Measurements from ENCODE around the gene HOXA5. TPM values are rescaled to one million over a fixed set of nuclear protein-coding genes. Genes with fewer than 3 reads are reported as not detected.
A peak's percentile ranks its signal among the peaks of the same experiment; 100 is the strongest.

HOXA5 gene
- total RNA-seq = 15.3 TPM
- long read RNA-seq, transcript HOXA5-201 (2 exons, 1,657 nt) = major isoform, 16 of 19 reads
- long read RNA-seq, partial matches to known transcripts = 0 of 19 reads
- long read RNA-seq, other reads (novel, unspliced or antisense) = 3 of 19 reads

DNA sequence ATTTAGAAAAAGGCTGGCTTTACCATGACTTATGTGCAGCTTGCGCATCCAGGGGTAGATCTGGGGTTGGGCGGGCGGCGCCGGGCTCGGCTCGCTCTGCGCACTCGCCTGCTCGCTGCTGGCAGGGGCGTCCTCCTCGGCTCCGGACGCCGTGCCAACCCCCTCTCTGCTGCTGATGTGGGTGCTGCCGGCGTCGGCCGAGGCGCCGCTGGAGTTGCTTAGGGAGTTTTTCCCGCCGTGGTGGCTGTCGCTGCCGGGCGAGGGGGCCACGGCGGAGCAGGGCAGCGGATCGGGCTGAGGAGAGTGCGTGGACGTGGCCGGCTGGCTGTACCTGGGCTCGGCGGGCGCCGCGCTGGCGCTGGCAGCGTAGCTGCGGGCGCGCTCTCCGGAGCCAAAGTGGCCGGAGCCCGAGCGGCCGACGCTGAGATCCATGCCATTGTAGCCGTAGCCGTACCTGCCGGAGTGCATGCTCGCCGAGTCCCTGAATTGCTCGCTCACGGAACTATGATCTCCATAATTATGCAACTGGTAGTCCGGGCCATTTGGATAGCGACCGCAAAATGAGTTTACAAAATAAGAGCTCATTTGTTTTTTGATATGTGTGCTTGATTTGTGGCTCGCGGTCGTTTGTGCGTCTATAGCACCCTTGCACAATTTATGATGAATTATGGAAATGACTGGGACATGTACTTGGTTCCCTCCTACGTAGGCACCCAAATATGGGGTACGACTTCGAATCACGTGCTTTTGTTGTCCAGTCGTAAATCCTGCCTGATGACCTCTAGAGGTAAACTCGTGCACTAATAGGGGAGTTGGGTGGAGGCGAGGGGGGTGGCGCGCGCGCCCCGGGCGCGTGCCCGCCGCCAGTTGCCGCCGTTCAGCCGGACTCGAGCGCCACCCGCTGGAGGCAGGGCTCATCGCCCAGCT lies at the start of gene HOXA5:
Gene HOXA5, minus strand, starts transcription at position 659 of the 927 bp plus-strand sequence. Its CDS starts 74 bp downstream, at position 585.
- no peak for DNase-seq (ENCODE audit: low spot score)

DNA sequence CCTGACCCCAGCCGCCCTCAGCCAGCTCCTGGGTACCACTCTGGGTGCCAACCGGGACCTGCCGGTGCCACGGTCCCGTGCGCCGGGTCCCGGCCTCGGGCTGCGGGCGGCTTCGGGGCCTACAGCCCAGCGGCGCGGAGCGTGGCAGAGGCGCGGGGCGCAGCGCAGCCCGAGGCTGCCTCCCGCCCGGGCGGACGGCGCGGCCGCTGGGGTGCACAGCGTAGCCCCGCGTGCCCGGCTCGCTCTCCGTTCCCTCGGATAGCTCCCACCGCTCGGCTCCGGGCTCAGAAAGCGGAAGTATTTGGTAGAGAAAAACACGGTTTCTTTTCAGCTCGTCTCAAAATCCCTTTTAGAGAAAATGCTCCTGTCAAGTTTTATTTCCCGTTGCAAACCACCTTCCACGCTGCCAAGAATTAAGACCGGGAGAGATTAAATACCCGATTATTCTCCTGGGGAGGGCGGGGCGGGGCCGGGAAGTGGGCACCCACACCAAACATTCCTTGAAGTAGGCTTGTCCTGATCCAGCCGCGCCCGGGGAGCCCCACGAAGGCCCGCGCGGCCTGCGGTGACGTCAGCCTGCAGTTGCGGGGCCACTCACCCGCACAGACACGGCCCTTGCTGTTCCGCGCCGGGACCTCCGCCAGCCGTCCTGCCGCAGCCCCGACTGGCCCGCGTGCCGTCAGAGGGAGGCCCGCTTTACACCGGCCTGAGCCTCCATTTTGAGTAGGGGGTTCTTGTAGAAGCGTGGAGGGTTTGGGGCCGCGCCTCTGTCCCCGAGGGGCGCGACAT lies 49.3 kb upstream of the HOXA5 start:
- peak; percentile 89 for DNase-seq (ENCODE audit: low spot score)

DNA sequence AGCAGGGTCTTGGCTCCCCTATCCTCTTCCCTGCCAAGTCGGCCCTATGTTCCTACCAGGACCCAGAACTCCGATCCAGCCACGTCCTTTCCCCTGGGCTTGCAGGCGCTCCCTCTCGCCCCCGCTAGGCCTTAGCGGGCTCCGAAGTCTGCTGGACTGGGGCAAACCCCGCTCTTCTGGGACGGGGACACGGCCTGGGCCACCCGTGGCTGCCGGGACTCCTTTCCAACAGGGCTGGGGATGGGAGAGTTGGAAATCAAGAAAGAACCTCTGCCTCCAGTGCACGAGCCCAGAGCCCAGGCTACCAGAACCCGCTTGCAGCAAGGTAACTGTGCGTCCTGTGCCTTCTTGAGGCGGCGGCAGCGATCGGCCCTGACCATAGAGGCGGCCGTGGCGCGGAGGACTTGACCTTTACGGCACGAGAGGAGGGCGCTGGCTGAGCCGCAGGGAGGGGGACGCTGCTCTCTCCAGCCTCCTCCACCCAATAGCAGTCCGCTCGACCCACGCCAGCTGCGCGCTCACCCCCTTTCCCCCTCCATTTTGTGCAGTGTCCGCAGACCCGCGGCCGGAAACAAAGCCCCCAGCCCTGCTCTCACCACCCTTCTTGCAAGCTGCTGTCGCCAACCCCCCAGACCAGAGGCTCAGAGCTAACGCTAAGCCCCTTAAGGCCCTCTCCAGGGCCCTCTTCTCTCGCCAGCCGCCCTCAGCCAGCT lies 48.5 kb upstream of the HOXA5 start:
- peak; percentile 89 for DNase-seq (ENCODE audit: low spot score)

DNA sequence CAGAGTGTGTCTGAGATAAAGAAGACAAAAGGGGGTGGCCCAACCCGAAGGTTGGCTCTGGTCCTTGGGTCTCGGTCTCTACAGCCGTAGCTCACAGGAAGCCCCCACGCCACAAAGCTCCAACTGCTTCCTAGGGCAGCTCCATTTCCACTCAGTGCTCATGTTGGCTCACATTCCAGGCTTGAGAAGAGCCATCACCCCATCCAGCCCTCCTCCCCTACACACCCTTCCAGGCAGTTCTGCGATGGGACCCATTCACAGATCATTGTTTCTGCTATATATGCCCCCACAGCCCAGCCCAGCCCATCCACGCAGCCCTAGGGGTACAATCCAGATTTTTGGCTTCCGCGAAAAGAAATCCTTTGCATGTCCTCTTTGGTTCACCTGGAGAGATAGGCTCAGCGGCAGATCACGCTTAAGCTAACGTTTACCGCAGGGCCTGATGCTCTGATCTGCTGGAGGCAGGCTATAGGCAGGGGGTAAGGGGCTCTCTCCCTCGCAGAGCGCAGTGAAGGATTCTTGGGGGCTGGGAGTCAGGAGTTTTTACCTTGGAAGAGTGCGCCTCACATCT lies 47.8 kb upstream of the HOXA5 start:
- peak; percentile 57 for DNase-seq (ENCODE audit: low spot score)

DNA sequence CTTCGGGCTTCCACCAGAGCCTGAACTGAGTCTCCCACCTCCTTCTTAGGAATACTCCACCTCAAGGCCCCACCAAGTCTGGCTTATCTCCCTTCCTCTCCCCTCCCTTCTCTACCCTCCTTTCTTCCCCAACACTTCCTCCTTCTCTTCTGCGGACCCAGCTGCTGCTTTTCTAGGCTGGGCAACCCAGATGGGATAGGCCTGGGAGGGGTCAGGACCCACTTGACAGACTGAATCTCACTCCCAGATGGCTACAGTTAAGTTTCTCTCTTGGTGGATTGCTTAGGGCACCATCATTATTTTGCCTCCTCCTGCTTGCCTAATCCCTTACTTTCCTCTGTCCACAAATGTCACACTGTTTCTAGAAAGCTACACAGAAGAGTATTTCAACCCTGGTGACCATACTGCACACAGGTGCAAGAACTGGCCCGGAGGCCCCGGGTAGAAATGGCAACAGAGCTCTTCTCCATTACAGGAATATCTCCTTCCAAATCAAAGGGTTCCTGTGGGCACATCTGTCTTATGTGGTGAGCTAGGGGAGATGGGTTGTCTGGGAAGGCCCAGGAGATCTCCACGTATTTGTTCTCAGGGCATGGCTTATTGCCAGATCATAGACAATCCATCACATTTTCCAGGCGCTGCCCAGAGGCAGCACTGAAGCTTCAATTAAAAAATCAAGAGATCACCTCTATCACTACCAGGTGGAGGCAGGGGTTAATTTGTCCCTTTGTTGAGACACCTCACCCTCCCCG lies 46.7 kb upstream of the HOXA5 start:
- peak; percentile 18 for DNase-seq (ENCODE audit: low spot score)

DNA sequence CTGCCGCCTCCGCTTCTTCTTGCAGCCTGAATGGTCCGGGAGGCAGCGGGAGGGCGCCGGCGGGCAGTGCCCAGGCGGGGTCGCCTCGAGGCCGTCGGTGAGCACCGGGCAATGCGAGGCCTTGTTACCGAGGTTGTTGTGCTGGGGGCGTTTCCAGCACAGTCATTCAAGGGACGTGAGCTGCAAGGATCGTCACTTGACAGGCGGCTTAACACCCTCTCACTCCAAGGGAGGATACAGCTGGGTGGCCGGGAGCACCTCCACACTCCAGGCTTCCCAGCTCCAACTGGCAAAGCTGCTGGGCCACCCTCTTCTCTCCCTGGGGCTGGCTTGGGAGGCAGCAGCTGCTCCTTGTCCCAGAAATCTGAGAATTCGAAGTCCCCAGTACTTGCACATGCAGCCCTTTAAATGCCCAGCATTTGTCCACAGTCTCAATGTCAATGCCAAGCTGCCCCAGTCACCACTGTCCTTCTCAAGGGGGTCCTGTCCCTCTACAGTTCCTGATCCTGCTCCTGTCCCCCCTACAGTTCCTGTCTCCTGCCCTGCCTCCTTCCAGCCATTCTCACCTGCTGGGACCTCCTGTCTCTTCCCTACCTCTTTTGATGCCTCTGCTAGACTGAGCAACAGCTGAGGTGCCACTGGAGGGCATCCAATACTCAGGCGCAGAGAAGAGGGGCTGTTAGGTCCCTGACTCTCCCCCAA lies 46.0 kb upstream of the HOXA5 start:
- DNase-seq (ENCODE audit: low spot score) = peak; percentile 89

DNA sequence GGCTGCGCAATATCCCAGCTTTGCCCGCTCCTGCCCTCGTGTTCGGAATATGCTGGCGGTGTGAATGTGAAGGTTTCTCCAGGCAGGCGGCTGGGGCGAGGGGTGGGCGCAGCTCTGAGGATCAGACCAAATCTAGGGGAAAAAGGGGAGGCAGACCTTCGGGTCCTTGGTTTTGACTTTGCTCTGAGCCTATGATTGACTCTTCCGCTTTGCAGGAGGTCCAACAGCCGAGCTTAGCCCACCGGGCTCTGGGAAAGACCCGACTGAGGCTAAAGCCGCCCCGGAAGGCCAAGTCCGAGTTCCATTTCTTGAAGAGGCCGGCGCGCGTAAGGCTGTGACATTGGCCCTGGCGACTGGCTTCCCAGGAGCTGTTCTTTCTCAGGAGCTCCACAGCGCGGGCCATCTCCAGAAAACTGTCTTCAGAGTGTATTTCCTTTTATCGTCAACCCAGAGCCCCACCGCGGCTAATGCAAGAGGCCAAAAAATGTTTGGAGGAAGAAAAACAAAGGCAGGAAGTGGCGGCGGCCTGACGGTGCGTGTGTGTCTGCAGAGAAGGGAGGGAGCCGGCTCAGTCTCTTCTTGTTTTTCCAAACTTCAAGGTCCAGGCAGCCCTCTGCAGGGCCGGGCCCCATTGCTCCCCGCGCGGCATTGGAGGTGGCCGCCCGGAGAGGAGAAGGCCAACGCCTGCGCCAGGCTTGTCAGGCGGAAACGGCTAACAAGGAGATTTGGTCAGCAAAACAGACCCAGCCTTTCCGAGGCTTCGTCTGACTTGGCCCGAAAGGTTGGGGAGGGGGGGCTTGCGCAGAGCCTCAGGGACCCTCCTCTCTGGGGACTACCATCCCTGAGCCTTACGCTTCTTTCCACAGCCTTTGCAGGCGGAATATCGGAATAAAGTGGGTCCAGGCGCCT lies 45.2 kb upstream of the HOXA5 start:
- DNase-seq (ENCODE audit: low spot score) = peak; percentile 89

DNA sequence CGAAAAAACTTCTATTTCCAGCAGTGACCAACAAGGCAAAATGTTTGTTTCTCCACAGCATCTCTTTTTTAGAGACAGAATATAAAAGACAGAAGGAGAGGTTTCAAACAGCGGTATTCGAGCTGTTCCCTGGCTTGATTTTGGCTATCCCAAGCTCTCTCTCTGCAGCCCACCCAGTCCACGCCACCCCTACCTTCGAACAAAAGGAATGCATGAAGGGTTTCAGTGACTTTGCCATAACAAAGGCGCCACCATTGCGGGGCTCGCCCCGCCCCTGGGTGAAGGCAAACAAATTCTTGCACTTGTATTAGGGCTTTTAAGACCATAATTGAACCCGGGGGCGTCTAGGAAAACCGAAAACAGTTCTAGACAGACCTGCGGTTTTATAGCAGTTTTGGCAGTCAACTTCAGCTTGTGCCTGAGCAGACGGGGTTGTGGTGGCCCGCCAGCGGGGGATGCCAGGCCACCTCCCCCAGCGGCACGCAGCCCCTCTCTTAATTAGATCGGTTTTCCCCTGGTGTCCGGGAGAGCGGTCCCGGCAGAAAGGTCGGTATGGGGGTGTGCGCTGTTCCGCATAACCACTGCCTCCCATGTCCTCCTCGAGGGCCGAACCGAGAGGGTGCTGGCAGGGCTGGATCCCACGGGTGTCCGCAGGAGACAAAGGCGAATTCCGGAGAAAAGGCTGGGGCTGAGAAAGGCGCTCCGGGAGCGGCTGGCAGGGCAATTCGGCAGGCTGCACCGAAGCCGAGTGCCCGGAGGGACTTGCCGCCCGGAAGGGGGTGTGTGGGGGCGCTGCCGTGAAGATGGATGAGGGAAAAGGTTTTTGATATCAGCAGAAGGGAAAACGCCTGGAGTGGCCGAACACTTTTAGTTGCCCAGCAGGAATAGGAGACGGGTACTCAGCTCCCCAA lies 44.2 kb upstream of the HOXA5 start:
- DNase-seq (ENCODE audit: low spot score) = peak; percentile 67

DNA sequence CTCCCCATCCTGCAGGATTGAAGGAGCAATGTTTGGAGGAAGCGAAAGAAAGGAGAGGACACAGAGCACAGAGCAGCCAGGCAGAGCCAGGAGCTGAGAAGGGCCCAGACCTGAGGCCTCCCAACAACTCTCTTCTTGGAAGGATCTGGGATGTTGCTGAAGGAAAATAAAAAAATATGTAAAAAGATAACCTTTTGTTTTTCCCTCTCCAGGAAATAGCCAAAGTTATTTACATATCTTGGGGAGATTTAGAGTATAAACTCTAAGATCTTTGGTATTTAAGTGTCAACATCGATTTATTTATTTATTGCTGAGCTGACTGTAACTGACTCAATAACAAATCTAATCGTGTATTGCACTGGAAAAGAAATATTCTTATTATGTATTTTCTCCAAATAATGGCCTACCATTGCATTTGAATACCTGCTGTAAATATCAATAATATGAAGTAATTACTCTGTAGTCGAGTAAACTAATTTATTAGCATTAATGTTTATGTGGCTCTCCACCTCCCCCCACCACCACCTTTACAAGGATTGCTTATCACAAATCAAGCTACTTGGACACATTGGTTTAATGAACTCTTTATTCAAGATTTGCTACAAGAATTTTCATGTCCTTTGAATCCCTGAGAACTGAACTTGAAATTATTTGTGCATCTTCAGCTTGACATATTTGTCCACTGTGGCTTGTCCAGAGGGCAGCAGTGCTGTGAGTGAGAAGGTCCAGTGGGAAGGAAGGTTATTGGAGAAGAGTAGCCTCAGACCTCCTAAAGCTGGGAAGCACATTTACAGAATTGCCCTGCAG lies 43.4 kb upstream of the HOXA5 start:
- peak; percentile 11 for DNase-seq (ENCODE audit: low spot score)

DNA sequence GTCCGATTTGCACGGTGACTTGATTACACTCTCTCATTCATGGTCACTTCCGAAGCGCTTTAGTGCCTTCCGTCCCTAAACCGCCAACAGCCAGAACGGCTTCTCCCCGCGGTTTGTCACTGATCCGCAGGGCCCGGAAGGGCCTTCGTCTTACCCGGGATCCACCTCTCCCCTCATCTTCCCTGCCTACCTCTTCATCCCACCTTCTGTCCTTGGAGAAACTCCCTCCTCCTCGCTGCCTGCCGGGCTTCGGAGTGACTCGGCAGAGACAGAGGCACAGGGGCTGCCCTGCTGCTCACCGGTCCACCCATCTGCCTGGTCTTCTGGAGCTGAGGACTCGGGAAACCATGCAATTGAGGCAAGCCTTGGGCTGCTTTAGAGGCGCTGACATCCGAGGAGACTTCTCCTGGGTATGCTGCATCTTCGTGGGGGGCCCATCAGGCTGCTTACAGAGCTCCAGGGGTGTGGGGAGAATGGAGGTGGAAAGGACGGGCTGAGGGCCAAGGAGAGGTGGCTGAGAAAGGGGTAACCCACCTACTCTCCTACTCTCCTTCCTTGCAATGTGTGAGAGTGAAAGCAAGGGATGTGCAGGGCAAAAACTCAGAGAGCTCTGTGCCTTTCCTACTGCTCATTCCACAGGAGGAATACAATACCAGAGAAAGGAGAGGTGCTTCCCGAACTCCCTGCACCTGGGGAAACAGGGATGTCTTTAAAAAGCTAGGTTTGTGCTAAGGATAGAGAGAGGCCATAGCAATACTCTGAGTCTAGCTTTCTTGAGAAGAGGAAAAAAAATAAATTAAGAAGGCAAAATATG lies 42.6 kb upstream of the HOXA5 start:
- DNase-seq (ENCODE audit: low spot score) = no peak

DNA sequence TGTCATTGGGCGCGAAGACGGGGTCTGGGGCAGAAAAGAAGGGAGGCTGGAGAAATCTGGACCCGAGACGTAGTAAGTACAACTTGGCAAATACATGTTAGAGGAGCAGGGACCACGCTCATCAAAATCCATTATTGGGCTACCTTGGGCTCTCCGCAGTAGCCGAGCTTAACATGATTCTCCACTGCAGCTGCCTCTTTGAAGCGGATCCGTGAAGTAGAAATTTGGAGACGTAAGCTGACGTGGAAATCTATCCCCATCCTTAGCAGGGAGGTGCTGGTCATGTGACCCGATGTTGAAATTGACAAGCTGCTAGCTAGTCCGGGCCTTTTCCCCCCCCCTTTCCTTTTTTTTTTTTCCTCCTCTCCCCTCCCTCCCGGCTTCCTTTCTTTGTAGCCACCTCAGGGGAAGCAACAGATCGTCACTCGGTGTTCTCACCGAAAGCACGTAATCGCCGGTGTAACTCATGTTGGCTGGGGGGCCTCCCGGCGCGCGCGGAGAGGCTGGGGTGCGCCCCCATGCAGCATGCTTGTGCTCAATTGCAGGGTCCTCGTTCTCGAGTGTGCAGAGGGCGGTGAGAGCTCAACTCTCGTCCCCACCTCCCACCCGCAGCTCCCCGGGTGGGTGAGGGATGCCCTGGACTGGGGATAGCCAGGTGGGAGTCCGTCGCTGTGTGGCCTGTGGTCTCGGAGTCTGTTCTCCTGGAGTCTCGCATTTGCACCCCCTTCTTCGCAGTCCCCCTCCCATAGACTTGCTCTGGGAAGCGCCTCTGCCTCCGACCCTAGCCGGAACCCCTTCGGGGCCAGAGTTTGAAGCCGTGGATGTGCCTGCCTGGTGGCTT lies 41.8 kb upstream of the HOXA5 start, which contains the start of gene HOXA11:
Gene HOXA11, minus strand, starts transcription at position 220 of the 841 bp plus-strand sequence. Its CDS starts 88 bp downstream, at position 132.
- peak; percentile 83 for DNase-seq (ENCODE audit: low spot score)

DNA sequence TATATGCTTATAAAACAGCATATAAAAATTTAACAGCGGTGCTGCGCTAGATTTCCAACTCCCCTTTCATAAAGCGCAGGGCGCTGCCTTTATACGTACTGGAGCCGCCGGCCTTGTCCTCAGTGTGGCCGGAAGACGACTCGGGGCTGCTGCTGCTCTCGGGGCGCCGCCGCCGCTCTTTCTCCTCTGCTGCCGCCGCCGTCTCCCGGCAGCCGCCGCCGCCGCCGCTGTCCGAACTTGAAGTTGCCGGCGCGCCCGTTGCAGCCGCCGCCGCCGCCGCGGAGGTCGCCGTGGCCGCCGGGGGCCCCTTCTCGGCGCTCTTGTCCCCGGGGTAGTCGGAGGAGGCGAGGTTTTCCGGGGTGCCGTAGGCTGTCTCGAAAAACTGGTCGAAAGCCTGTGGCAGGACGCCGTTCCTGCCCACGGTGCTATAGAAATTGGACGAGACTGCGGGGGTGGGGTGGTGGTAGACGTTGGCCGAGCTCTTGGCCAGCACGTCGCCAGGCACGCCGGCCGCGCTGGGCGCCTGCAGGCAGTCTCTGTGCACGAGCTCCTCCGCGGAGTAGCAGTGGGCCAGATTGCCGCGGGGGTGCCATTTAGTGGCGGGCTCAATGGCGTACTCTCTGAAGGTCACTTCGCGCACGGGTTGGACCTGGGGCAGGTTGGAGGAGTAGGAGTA lies 41.0 kb upstream of the HOXA5 start:
- DNase-seq (ENCODE audit: low spot score) = peak; percentile 87

DNA sequence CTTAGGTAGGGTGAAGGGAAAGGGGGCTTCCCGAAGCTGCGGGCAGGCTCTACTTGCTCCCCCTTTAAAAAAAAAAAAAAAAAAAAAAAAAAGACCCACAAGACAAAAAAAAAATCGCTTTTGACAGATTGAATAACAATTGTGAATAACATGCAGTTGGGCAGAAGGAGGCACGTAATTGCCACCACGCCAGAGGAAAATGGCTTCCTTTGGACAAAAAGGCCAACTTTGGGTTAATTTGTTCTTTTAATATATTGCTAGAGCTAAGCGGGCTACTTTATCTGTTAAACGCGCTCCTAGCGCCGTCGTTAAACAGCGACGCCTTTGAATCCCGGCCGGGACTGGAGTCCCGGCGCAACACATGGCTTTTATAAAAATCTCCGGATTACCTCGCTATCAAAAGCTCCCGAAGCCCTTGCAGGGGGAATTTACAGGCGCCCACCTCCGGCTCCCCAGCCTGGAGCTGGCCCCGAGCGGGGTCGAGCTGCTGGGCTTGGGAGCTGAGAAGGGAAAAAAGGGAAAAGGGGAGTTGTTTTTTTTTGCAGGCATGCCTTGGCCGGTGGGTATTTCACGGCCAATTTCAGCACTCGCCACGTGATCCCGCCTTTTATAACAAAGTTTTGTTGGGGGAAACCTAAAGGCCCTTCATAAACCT lies 40.3 kb upstream of the HOXA5 start:
- DNase-seq (ENCODE audit: low spot score) = peak; percentile 73

All from mesenteric fat pad (tissue), 1 donor.